NCI-H2029 treated with DMSO at 0.1 percent for 48 hours (cell line): ENCODE data around the gene RALGPS1.

Experiments used
- DNase-seq: peaks from one replicate; lab custom pipeline; 2025; lab: John Stamatoyannopoulos, UW

Gene RALGPS1

GRCh38 chr9:127053960-127054359 lies 139.4 kb downstream of the RALGPS1 start:
- no peak for DNase-seq

DNA sequence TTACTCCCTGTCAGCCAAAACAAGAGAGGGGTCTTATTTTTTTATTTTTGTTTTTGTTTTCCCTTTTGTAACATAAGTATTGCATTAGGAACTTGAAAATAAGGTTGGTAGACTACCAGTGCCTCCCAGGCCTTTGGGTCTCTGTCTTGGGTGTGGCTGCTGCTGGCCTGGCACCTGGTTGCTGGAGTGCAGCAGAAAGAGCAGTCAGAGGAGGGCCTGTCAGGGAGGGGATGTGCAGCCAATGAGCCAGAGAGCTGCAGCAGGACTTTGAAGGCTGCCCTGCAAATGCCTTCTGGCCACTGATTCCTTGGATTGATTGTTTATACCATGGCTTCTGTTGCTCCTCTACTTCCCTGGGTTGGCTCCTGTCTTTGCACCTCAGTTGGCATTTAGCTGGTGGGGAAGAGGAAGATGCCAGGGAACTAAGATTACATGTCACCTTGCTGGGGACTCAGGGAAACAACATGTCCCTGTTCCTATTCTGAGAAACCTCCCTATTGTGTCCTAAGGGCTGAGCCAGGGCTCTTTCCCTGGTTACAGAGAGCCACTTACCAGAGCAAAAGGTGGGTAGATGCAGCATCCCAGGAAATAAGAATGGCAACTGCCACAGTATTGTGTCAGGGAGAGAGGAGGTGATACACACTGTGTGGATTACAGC lies 141.3 kb downstream of the RALGPS1 start:
- no peak for DNase-seq

- DNase-seq: no peak
Observed at GRCh38 chr9:127056446-127056845, 141.9 kb downstream of the RALGPS1 start.

GRCh38 chr9:127058011-127058644 lies 143.5 kb downstream of the RALGPS1 start:
- DNase-seq: no peak

- DNase-seq: no peak
Observed at GRCh38 chr9:127058645-127059021, 144.1 kb downstream of the RALGPS1 start.

DNA sequence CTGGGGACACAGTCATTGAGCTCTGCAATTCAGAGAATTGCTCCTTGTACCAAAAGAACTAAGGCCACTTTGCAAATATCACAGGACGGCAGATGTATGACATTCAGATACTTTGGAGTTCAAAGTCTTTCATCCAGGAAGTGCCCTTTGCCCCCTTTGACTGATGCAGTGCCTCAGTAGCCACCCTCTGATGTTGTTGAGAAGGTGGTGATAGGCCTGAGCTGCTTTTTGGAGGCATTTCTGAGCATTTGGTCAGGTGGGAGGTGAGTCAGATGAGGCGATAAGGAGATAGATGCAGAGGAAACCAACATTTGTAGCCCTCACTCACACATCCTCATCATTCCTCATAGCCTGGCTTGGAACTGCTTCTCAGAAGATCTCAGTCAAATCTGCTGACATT lies 144.4 kb downstream of the RALGPS1 start:
- no peak for DNase-seq

GRCh38 chr9:127059765-127060361 lies 145.3 kb downstream of the RALGPS1 start:
- no peak for DNase-seq

- DNase-seq: no peak
Observed at GRCh38 chr9:127061411-127061810, 146.8 kb downstream of the RALGPS1 start.

- DNase-seq: no peak
Observed at GRCh38 chr9:127064335-127064734, 149.8 kb downstream of the RALGPS1 start.

- no peak for DNase-seq
Observed at GRCh38 chr9:127065592-127065991, 151.0 kb downstream of the RALGPS1 start.

- DNase-seq: no peak
Observed at GRCh38 chr9:127066060-127066850, 151.7 kb downstream of the RALGPS1 start.

DNA sequence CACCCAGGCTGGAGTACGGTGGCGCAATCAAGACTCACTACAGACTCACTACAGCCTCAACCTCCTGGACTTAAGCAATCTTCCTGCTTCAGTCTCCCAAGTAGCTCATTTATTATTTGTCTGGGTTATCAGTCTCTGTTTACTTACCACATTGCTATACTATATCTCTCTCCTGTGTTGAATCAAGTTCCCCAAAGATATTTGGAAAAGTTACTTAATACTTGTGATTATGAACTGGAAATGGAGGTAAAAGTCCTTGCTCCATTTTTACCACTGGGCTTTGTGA lies 152.2 kb downstream of the RALGPS1 start:
- no peak for DNase-seq

- no peak for DNase-seq
Observed at GRCh38 chr9:127067603-127068220, 153.1 kb downstream of the RALGPS1 start.

DNA sequence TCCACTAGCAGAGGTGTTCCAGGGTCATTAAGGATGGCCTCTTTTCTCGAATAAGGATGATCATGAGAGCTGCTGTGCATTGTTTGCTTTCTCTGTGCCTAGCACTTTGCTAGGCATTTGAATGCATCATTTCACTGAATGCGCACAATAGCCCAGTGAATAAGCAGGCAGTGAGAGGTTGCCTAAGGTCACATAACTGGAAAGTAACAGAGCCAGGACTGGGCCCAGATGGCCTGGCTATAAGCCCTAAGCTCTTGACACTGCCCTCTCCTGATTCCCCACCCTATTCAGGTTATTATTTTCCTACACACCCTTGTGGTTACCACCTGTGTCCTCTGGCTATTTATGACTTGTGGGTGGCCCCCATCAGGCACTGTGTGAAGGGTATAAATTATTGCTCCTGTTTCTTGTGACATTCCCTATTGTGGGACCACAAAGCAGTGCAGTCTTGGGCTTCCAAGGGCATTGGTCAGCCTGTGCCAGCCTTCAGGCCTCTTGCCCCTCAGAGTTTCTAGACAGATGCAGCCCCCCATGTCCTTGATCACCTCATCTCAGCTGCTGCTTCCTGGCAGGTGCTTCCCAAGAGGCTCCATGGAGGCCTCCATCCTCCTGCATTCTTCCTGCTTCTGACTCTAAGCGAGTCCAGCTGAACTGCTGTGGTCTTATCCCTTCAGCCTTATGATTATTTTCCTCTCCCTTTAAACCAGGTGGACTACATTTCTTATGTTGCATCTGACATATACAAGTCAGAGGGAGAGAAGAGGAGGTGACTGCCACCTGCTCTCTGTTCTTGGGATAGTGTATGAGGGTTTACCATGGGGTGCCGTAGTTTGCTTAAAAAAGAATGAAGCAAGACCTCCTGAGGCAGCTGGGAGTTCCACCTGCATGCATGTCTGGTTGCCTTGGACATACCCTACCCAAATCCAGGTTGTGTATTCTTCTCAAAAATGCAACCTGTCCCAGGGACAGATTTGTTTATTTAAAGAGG lies 160.3 kb downstream of the RALGPS1 start:
- DNase-seq: no peak

- no peak for DNase-seq
Observed at GRCh38 chr9:127075624-127076372, 161.2 kb downstream of the RALGPS1 start.

DNA sequence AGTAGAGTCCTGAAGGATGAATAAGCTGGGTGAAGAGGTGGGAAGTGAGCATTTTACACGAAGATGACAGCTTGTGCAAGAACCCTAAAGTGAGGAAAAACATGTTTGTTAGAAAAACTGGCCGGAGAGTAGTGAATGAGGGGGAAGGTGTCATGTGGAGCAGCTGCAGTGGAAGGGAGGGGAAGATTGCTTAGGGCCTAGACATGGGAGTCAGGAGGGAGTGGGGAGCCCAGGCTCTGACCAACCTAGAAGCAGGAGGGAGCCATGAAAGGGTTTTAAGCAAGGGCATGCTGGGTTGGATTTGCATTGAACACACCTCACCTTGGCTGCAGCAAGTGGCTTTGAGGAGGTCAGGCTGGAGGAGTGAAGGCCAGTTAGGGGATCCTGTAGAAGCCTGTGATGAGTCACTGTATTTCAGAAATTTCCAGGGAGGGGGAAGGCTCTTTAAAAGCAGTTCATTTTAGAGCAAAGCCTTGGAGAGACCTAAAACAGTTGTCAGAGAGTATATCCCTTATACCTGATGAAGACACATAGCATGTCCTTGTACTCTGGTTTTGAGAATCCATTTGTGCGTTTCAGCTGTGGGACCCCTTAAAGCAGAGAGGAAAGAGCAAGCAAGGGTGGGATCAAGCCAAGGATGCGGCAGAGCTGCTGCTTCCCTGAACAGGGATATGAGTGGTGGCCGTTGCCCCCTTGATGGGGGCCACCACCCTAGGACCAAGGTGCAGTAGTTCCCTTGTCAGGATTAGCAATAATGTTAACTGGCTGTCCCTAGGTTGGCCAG lies 162.5 kb downstream of the RALGPS1 start:
- DNase-seq: no peak

DNA sequence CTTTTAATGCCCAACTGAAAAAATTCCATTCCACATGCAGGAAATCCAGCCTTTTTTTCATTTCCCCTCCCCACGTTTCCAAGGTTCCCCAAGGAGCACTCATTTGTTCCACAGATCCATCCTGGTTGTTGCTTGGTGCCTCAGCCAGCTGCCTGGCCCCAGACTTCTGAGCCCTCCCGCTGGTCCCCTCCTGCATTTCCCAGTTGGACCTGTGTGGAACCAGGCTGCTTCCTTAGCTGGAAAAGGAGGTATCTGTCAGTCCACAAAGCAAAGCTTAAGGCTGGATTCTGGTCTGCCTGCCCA lies 163.0 kb downstream of the RALGPS1 start:
- DNase-seq: no peak

GRCh38 chr9:127078336-127078735 lies 163.8 kb downstream of the RALGPS1 start:
- DNase-seq: no peak

DNA sequence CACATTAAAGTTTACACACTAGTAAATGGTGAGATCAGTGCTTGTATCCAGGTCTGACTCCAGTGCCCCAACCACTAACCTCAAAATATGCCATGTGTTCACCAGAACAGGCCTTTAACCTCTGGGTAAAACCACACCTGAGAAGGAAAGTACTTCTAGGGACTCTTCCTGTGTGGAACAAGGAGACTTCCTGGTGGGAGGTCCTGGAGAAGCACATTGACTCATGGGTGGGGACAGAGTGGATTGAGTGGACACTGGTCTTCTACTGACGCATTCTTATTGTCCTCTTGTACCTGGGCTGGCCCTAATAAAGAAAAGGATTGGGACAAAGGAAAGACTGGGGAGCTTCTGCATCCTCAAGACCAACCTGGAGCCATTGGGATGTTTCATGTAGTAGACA lies 164.4 kb downstream of the RALGPS1 start:
- no peak for DNase-seq
